Measurements from ENCODE around the gene SLC35D1. TPM values are rescaled to one million over a fixed set of nuclear protein-coding genes. Genes with fewer than 3 reads are reported as not detected.

The SLC35D1 gene
- total RNA-seq, 1 experiment from 2014 or later: 7.0 TPM

GRCh38 chr1:67051196-67051595, 2.8 kb downstream of the SLC35D1 start:
- no peak for DNase-seq (ENCODE audit: low read depth, low spot score)
- H3K4me3 ChIP-seq (ENCODE audit: low read depth in 2 of 2, low read length in 2 of 2): no peak overlapping the region
- in situ Hi-C loops (cut with HindIII; ENCODE audit: low pct_unique_long_range_greater_than_20kb, low sequenced_read_pairs): no loop called here
- intact Hi-C loops (cut with micrococcal nuclease; ENCODE audit: unreplicated experiment): no loop called here
- TF ChIP-seq, protein P1, sequence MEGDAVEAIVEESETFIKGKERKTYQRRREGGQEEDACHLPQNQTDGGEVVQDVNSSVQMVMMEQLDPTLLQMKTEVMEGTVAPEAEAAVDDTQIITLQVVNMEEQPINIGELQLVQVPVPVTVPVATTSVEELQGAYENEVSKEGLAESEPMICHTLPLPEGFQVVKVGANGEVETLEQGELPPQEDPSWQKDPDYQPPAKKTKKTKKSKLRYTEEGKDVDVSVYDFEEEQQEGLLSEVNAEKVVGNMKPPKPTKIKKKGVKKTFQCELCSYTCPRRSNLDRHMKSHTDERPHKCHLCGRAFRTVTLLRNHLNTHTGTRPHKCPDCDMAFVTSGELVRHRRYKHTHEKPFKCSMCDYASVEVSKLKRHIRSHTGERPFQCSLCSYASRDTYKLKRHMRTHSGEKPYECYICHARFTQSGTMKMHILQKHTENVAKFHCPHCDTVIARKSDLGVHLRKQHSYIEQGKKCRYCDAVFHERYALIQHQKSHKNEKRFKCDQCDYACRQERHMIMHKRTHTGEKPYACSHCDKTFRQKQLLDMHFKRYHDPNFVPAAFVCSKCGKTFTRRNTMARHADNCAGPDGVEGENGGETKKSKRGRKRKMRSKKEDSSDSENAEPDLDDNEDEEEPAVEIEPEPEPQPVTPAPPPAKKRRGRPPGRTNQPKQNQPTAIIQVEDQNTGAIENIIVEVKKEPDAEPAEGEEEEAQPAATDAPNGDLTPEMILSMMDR (IDR thresholded peaks at IDR 0.05): no peak
- TF ChIP-seq TCF7L2 (IDR thresholded peaks at IDR 0.05; ENCODE audit: low read depth, low read length) (no peak), POLR2AphosphoS5 (IDR thresholded peaks at IDR 0.05; ENCODE audit: low read depth, low read length) (no peak), SIN3A (IDR thresholded peaks at IDR 0.05; ENCODE audit: borderline replicate concordance, insufficient read depth, low read depth, low read length) (no peak)
- TF ChIP-seq, protein P2, sequence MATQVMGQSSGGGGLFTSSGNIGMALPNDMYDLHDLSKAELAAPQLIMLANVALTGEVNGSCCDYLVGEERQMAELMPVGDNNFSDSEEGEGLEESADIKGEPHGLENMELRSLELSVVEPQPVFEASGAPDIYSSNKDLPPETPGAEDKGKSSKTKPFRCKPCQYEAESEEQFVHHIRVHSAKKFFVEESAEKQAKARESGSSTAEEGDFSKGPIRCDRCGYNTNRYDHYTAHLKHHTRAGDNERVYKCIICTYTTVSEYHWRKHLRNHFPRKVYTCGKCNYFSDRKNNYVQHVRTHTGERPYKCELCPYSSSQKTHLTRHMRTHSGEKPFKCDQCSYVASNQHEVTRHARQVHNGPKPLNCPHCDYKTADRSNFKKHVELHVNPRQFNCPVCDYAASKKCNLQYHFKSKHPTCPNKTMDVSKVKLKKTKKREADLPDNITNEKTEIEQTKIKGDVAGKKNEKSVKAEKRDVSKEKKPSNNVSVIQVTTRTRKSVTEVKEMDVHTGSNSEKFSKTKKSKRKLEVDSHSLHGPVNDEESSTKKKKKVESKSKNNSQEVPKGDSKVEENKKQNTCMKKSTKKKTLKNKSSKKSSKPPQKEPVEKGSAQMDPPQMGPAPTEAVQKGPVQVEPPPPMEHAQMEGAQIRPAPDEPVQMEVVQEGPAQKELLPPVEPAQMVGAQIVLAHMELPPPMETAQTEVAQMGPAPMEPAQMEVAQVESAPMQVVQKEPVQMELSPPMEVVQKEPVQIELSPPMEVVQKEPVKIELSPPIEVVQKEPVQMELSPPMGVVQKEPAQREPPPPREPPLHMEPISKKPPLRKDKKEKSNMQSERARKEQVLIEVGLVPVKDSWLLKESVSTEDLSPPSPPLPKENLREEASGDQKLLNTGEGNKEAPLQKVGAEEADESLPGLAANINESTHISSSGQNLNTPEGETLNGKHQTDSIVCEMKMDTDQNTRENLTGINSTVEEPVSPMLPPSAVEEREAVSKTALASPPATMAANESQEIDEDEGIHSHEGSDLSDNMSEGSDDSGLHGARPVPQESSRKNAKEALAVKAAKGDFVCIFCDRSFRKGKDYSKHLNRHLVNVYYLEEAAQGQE (IDR thresholded peaks at IDR 0.05; ENCODE audit: insufficient read depth in 1 of 2, low read depth in 2 of 2, low read length in 1 of 2): no peak
- peaks cover 5% of the 10 kb centered on the region; the same call in 1 of the 2 replicates for H3K4me1 ChIP-seq (ENCODE audit: control insufficient read depth, insufficient read depth, low read length)
- no peaks in the 10 kb centered on the region for H3K9me3 ChIP-seq (ENCODE audit: control insufficient read depth, insufficient read depth, low read depth, low read length)
- H3K36me3 ChIP-seq (ENCODE audit: control insufficient read depth, insufficient read depth, low read length): peaks cover 5% of the 10 kb centered on the region
- no peak for ATAC-seq
- ChIA-PET CTCF (no interaction called here), POLR2A (no interaction called here)
- BruUV-seq (replicated peaks): TSS peak; percentile 49
- H3K27ac ChIP-seq (ENCODE audit: low read length): no peak overlapping the region; the same call in 1 of the 2 replicates
- no peaks in the 10 kb centered on the region for H3K27me3 ChIP-seq (ENCODE audit: control insufficient read depth, insufficient read depth, low read length)

- in situ Hi-C loops (cut with HindIII; ENCODE audit: low pct_unique_long_range_greater_than_20kb, low sequenced_read_pairs): no loop called here
- no peaks in the 10 kb centered on the region for H3K9me3 ChIP-seq (ENCODE audit: control insufficient read depth, insufficient read depth, low read depth, low read length)
- no peaks in the 10 kb centered on the region for H3K4me1 ChIP-seq (ENCODE audit: control insufficient read depth, insufficient read depth, low read length)
- H3K27ac ChIP-seq (ENCODE audit: low read length): no peak overlapping the region
- DNase-seq (ENCODE audit: low read depth, low spot score) (no peak), ATAC-seq (no peak)
- no peak overlapping the region for H3K4me3 ChIP-seq (ENCODE audit: low read depth in 2 of 2, low read length in 2 of 2)
- TF ChIP-seq, protein P1 (IDR thresholded peaks at IDR 0.05): no peak
- TF ChIP-seq SIN3A (IDR thresholded peaks at IDR 0.05; ENCODE audit: borderline replicate concordance, insufficient read depth, low read depth, low read length): no peak
- TF ChIP-seq, protein P2 (IDR thresholded peaks at IDR 0.05; ENCODE audit: insufficient read depth in 1 of 2, low read depth in 2 of 2, low read length in 1 of 2): no peak
- TF ChIP-seq POLR2AphosphoS5 (IDR thresholded peaks at IDR 0.05; ENCODE audit: low read depth, low read length): no peak
- TF ChIP-seq TCF7L2 (IDR thresholded peaks at IDR 0.05; ENCODE audit: low read depth, low read length): no peak
- CTCF ChIA-PET: no interaction called here
- H3K36me3 ChIP-seq (ENCODE audit: control insufficient read depth, insufficient read depth, low read length): peaks cover 3% of the 10 kb centered on the region; the same call in 1 of the 2 replicates
- POLR2A ChIA-PET: no interaction called here
- H3K27me3 ChIP-seq (ENCODE audit: control insufficient read depth, insufficient read depth, low read length): no peaks in the 10 kb centered on the region
- no TSS peak for BruUV-seq (replicated peaks)
- intact Hi-C loops (cut with micrococcal nuclease; ENCODE audit: unreplicated experiment): no loop called here
Measured at GRCh38 chr1:67044631-67045270, 9.2 kb downstream of the SLC35D1 start.

All from Panc1 (cell line).